Activated B cell treated with CpG ODN at 0.5 μM for 24 hours (primary cell): ENCODE data around the gene DBNDD1. TPM values are rescaled to one million over a fixed set of nuclear protein-coding genes. Genes with fewer than 3 reads are reported as not detected.

Source experiments
- ATAC-seq: fragments of 200-7000 bp; cut with Tn5 transposase; one replicate; pipeline ENCODE4 v1.10.0; 2021; ENCODE audit warnings: low read depth, mild to moderate bottlenecking, moderate library complexity
- CTCF ChIA-PET: fragments of 350-600 bp; sonication (Branson Sonifier 250); formaldehyde crosslinking; loops from one replicate; lab custom pipeline; 2021; ENCODE audit warnings: antibody characterized with exemption; lab: Charles Lee
- POLR2A ChIA-PET: fragments of 350-600 bp; sonication (Branson Sonifier 250); formaldehyde crosslinking; loops from one replicate; lab custom pipeline; 2021; ENCODE audit warnings: antibody characterized with exemption; lab: Charles Lee
- DNase-seq: peaks from one replicate; pipeline ENCODE4 v3.0.0; 2022
- H3K27ac Mint-ChIP-seq: one replicate; pipeline ENCODE4 v1.8.0; 2020; ENCODE audit warnings: mixed read lengths
- H3K27me3 Mint-ChIP-seq: one replicate; pipeline ENCODE4 v1.8.0; 2021; ENCODE audit warnings: mixed read lengths
- H3K36me3 Mint-ChIP-seq: one replicate; pipeline ENCODE4 v1.8.0; 2021; ENCODE audit warnings: low read depth, mixed read lengths
- H3K4me1 Mint-ChIP-seq: one replicate; pipeline ENCODE4 v1.8.0; 2021; ENCODE audit warnings: mixed read lengths
- H3K4me3 Mint-ChIP-seq: one replicate; pipeline ENCODE4 v1.8.0; 2020; ENCODE audit warnings: mild to moderate bottlenecking, mixed read lengths
- H3K9me3 Mint-ChIP-seq: one replicate; pipeline ENCODE4 v1.8.0; 2020; ENCODE audit warnings: mixed read lengths
- CTCF ChIP-seq: fragments of 200-600 bp; IDR thresholded peaks from one replicate; pipeline ENCODE4 v1.8.0; 2022; ENCODE audit warnings: antibody characterized with exemption, mild to moderate bottlenecking
- intact Hi-C: fragments of 100-400 bp; cut with micrococcal nuclease; formaldehyde crosslinking; loops from one replicate; pipeline ENCODE4 v1.15.1; 2024
- total RNA-seq: library from RNA; stranded (reverse); gene quantifications from 2 replicates; pipeline ENCODE4 v1.2.3, GENCODE V29; 2022

The DBNDD1 gene
- total RNA-seq, 1 donor from 2014 or later: 0.47 TPM

GRCh38 chr16:89962754-89963498 is 56.3 kb downstream of the DBNDD1 start:
- POLR2A ChIA-PET: no interaction called here
- TF ChIP-seq CTCF: no peak
- intact Hi-C loops: no loop called here
- Mint-ChIP-seq H3K4me3 (no peak overlapping the region), H3K27me3 (no peaks in the 10 kb centered on the region), H3K27ac (no peak overlapping the region), H3K4me1 (peaks cover 12% of the 10 kb centered on the region), H3K36me3 (peaks cover 58% of the 10 kb centered on the region), H3K9me3 (no peaks in the 10 kb centered on the region)
- CTCF ChIA-PET: no interaction called here
- no peak for DNase-seq
- ATAC-seq: no peak

GRCh38 chr16:89961920-89962319 is 57.3 kb downstream of the DBNDD1 start:
- no peaks in the 10 kb centered on the region for H3K27me3 Mint-ChIP-seq
- H3K4me3 Mint-ChIP-seq: no peak overlapping the region
- POLR2A ChIA-PET: no interaction called here
- H3K4me1 Mint-ChIP-seq: peaks cover 22% of the 10 kb centered on the region
- H3K9me3 Mint-ChIP-seq: no peaks in the 10 kb centered on the region
- intact Hi-C loops: no loop called here
- TF ChIP-seq CTCF: no peak
- CTCF ChIA-PET: no interaction called here
- ATAC-seq (no peak), DNase-seq (no peak)
- peaks cover 67% of the 10 kb centered on the region for H3K36me3 Mint-ChIP-seq
- H3K27ac Mint-ChIP-seq: no peak overlapping the region

GRCh38 chr16:89960966-89961365 is 58.3 kb downstream of the DBNDD1 start:
- H3K27ac Mint-ChIP-seq: no peak overlapping the region
- peaks cover 66% of the 10 kb centered on the region for H3K36me3 Mint-ChIP-seq
- CTCF ChIA-PET: no interaction called here
- ATAC-seq (no peak), DNase-seq (no peak)
- H3K4me1 Mint-ChIP-seq: peaks cover 31% of the 10 kb centered on the region
- POLR2A ChIA-PET: interaction anchor here (1.6 kb wide), 1 partner anchor 12 kb away, joined by 5 read pairs; no protein-coding TSS in a partner anchor
- intact Hi-C loops: no loop called here
- H3K4me3 Mint-ChIP-seq: no peak overlapping the region
- H3K27me3 Mint-ChIP-seq: no peaks in the 10 kb centered on the region
- no peaks in the 10 kb centered on the region for H3K9me3 Mint-ChIP-seq
- no peak for TF ChIP-seq CTCF

- POLR2A ChIA-PET: no interaction called here
- no peak overlapping the region for H3K27ac Mint-ChIP-seq
- CTCF ChIA-PET: no interaction called here
These were observed 60.7 kb downstream of the DBNDD1 start for GRCh38 chr16:89958596-89958995.

GRCh38 chr16:89958068-89958467 is 61.2 kb downstream of the DBNDD1 start:
- ChIA-PET CTCF (no interaction called here), POLR2A (no interaction called here)
- Mint-ChIP-seq H3K4me3 (no peak overlapping the region), H3K4me1 (peaks cover 60% of the 10 kb centered on the region), H3K9me3 (no peaks in the 10 kb centered on the region), H3K27ac (no peak overlapping the region), H3K27me3 (no peaks in the 10 kb centered on the region), H3K36me3 (peaks cover 56% of the 10 kb centered on the region)
- ATAC-seq (no peak), DNase-seq (no peak)
- TF ChIP-seq CTCF: no peak
- intact Hi-C loops: no loop called here

More at GRCh38 chr16:89958596-89958995, 60.7 kb downstream of the DBNDD1 start:
- Mint-ChIP-seq H3K4me1 (peaks cover 54% of the 10 kb centered on the region), H3K36me3 (peaks cover 58% of the 10 kb centered on the region), H3K4me3 (no peak overlapping the region), H3K9me3 (no peaks in the 10 kb centered on the region), H3K27me3 (no peaks in the 10 kb centered on the region)
- ATAC-seq (no peak), DNase-seq (no peak)
- intact Hi-C loops: no loop called here
- no peak for TF ChIP-seq CTCF
